Measurements from ENCODE around the gene BMP2K.

DNA sequence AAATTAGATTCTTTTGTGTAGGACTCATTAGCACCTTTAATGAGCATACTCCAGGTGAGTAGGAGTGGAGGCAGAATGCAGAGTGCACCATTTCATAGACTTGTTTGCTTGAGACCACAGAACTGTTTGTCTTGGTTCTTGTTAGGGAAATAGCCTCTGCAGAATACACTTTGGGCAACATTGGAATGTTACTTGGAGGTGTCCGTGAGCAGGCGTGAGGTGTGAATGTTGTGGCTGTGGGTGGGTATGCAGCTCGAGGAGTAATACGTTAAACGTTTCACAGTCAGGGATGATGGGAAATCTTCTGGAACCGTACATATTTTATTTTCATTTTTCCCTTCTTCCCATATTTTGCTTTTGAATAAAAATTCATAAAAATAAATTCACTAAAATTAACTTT, 131.5 kb downstream of the BMP2K start:
- TF ChIP-seq, protein P1, sequence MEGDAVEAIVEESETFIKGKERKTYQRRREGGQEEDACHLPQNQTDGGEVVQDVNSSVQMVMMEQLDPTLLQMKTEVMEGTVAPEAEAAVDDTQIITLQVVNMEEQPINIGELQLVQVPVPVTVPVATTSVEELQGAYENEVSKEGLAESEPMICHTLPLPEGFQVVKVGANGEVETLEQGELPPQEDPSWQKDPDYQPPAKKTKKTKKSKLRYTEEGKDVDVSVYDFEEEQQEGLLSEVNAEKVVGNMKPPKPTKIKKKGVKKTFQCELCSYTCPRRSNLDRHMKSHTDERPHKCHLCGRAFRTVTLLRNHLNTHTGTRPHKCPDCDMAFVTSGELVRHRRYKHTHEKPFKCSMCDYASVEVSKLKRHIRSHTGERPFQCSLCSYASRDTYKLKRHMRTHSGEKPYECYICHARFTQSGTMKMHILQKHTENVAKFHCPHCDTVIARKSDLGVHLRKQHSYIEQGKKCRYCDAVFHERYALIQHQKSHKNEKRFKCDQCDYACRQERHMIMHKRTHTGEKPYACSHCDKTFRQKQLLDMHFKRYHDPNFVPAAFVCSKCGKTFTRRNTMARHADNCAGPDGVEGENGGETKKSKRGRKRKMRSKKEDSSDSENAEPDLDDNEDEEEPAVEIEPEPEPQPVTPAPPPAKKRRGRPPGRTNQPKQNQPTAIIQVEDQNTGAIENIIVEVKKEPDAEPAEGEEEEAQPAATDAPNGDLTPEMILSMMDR (conservative IDR thresholded peaks at IDR 0.05; ENCODE audit: low read length): no peak
- TF ChIP-seq EZH2phosphoT487 (IDR thresholded peaks at IDR 0.05; ENCODE audit: borderline replicate concordance): no peak

All from Loucy (cell line).